GM19438 (cell line): ENCODE data around the gene DNASE2.

Source experiments
- ATAC-seq: cut with Tn5 transposase; IDR thresholded peaks from one replicate; pipeline ENCODE4 v1.9.1; 2021; ENCODE audit warnings: low read depth; ENCODE audit not compliant: unreplicated experiment

The DNASE2 gene

GRCh38 chr19:12836529-12836863, 44.8 kb downstream of the DNASE2 start:
- ATAC-seq, result no peak

GRCh38 chr19:12834976-12835757, 46.1 kb downstream of the DNASE2 start:
- no peak for ATAC-seq

DNA sequence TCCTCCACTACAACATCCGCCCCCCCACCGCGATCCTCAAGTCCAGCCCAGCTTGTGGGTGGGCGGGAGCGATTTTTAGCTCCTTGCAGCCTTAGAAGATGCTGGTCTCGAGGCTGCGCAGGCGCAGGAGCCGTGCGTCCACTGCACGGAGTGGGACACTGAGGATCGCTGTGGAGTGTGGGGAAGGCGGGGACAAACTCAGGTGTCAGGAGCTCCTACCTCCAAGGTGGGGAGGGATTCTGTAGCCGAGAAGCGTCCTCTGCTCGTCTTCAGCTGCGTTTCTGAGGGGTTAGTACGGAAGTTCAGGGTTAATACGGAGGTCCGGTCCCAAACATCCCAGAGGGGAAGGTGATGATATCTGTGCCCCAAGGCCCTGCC, 46.7 kb downstream of the DNASE2 start, which contains the start of gene RTBDN:
TSS of gene RTBDN (minus strand) at position 14 of the 378 bp plus-strand sequence. CDS start 4,600 bp downstream, outside the sequence.
- no peak for ATAC-seq

GRCh38 chr19:12833738-12834565, 47.3 kb downstream of the DNASE2 start:
- ATAC-seq, result no peak

DNA sequence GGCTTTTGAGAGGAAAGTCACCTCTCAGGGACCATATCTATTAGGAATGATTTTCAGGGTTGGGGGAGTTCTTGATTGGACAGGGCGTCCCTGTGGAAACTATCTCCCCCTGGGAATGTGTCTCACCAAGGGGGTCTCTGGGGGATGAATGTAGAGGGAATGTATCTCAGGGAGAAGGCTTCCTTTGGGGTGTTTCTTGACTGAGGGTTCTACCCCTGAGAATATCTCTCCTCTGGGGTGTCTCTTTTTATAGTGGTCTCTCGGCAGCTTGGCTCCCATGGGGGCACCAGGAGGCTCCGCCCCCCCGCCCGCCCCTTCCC, 47.9 kb downstream of the DNASE2 start:
- ATAC-seq, result no peak

DNA sequence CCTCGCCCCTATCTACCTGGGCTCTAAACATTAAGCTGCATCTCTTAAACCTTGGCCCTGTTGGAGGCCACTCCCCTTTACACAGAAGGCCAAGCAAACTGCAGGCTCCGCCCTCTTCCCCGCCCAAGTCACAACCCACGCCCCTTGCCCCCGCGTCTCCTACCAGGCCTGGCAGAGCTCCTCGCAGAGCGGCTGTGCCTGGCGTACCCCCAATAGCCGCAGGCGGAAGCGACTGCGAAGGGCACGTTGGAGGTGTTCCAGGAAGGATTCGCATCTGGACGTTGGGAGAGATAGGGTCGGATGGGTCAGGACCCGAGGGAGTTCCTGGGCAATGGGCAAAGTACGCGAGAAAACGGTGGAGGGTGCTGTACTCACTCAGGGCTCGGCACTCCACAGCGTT, 52.8 kb downstream of the DNASE2 start:
- no peak for ATAC-seq

DNA sequence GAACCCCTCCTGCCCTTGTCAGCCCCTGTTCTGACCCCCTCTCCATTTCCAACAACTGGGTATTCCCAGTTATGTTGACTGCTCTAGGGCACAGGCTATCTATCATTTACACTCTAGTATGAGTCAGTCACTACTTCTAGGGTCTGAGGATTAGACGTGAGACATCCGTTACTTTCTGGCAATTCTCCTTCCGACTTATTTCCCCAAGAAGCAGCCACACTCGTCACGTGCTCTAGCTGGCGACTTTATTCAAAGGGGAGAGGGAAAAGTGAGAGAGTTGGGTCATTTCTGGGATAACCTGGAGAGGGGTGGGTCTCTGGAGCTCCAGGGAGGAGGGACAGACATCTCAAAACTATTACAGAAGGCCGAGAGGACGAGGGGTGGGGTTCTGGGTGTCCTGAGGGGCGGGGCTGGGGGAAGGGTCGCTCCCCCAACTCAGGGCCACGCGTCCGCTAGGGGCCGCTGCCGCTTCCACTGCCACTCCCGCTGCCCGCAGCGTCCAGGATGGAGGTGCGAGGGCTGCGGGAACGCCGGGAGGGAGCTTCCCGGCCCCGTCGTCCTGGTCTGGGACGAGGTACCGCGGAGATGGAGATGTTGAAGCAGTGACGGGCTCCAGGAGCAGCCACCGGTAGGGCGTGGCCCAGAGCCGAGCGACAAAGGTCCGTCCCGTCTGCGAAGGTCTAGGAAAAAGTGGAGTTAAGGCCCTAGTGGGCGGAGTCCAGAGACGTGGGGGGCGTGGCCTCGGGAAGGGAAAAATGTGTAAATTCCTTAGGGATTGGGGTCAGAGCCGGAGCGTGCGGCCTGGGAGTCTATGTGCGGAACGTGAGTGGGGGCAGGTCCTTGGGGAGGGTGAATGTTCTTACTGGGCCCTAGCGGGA, 55.8 kb downstream of the DNASE2 start:
- no peak for ATAC-seq
